Upper lobe of left lung (tissue), 6 donors: ENCODE data around the gene MYO3B. TPM values are rescaled to one million over a fixed set of nuclear protein-coding genes. Genes with fewer than 3 reads are reported as not detected.
A peak's percentile ranks its signal among the peaks of the same experiment; 100 is the strongest.

ENCODE experiments used
- ATAC-seq, 2 donors: fragments of 200-7000 bp; cut with Tn5 transposase; one replicate each; pipeline ENCODE4 v1.9.1; 2022; ENCODE audit warnings: mild to moderate bottlenecking in 2 of 2, moderate library complexity in 2 of 2; ENCODE audit not compliant: low FRiP score in 2 of 2
- DNase-seq, 2 donors: peaks; one replicate each; pipeline ENCODE4 v3.0.0-alpha.2; 2019 to 2020
- H3K27ac ChIP-seq, 4 donors: fragments of 200-600 bp; sonication (generic); one replicate each; pipeline ENCODE4 v1.5.1; 2016 to 2019
- H3K27me3 ChIP-seq, 4 donors: fragments of 200-600 bp; sonication (generic); one replicate each; pipeline ENCODE4 v1.5.1; 2017 to 2019
- H3K36me3 ChIP-seq, 4 donors: fragments of 200-600 bp; sonication (generic); one replicate each; pipeline ENCODE4 v1.5.1; 2016 to 2019
- H3K4me1 ChIP-seq, 4 donors: fragments of 200-600 bp; sonication (generic); one replicate each; pipeline ENCODE4 v1.5.1; 2018 to 2019
- H3K4me3 ChIP-seq, 4 donors: fragments of 200-600 bp; sonication (generic); one replicate each; pipeline ENCODE4 v1.5.1; 2017 to 2019; ENCODE audit warnings: mild to moderate bottlenecking in 2 of 4, moderate library complexity in 1 of 4
- H3K9me3 ChIP-seq, 4 donors: fragments of 200-600 bp; sonication (generic); one replicate each; pipeline ENCODE4 v1.5.1; 2018 to 2019
- EP300 ChIP-seq, 4 donors: sonication (generic); formaldehyde crosslinking; IDR thresholded peaks; one replicate each; pipeline ENCODE4 v1.5.1; 2017; ENCODE audit warnings: antibody characterized with exemption in 4 of 4, control low read depth in 2 of 4
- POLR2A ChIP-seq, 4 donors: fragments of 450-650 bp; IDR thresholded peaks; one replicate each; pipeline ENCODE4 v1.5.1; 2016 to 2017; ENCODE audit warnings: antibody characterized with exemption in 4 of 4, mild to moderate bottlenecking in 2 of 4
- POLR2AphosphoS5 ChIP-seq, 2 donors: sonication (generic); formaldehyde crosslinking; IDR thresholded peaks; one replicate each; pipeline ENCODE4 v1.5.1; 2017; ENCODE audit warnings: antibody characterized with exemption in 2 of 2
- WGBS, 2 donors: methylation state at CpG; one replicate each; pipeline ENCODE4 v1.1.5; 2017 to 2018; 5-methylcytosine and 5-hydroxymethylcytosine counted together
- total RNA-seq, 6 donors: library from RNA; depleted of rRNA in 4 of 6; stranded (reverse); fragments of >200 nt in 4 of 6; gene quantifications; one replicate each; pipeline versions ENCODE4 v1.1.0 to v1.2.1, GENCODE V29; 2016 to 2021
- TF ChIP-seq, protein P1 (sequence below), 6 experiments: fragments of 450-650 bp in 4 of 6; fragments of 200-600 bp in 2 of 6; sonication (generic) in 2 of 6; IDR thresholded peaks; one replicate each; pipeline ENCODE4 v1.5.1; 2016 to 2019; ENCODE audit warnings: antibody characterized with exemption in 6 of 6
- donor health status: DM: no; HTN: no; CAD: no; lungs with moderate emphysema.
- donor health status: DM: no; HTN: yes; CAD: no; lungs with severe emphysema.

The MYO3B gene
- total RNA-seq, 6 donors from 2014 or later, result 0.09 to 0.20 (median 0.13) TPM; not detected in 3

GRCh38 chr2:170582313-170582712 lies 404.4 kb downstream of the MYO3B start:
- H3K27me3 ChIP-seq, result no peaks in the 10 kb centered on the region
- no peak overlapping the region for H3K4me3 ChIP-seq
- H3K36me3 ChIP-seq, result no peaks in the 10 kb centered on the region
- H3K9me3 ChIP-seq, result no peaks in the 10 kb centered on the region
- no peaks in the 10 kb centered on the region for H3K4me1 ChIP-seq
- TF ChIP-seq POLR2AphosphoS5 (IDR thresholded peaks at IDR 0.05) (no peak), POLR2A (IDR thresholded peaks at IDR 0.05) (no peak), EP300 (IDR thresholded peaks at IDR 0.05) (no peak)
- TF ChIP-seq, protein P1, sequence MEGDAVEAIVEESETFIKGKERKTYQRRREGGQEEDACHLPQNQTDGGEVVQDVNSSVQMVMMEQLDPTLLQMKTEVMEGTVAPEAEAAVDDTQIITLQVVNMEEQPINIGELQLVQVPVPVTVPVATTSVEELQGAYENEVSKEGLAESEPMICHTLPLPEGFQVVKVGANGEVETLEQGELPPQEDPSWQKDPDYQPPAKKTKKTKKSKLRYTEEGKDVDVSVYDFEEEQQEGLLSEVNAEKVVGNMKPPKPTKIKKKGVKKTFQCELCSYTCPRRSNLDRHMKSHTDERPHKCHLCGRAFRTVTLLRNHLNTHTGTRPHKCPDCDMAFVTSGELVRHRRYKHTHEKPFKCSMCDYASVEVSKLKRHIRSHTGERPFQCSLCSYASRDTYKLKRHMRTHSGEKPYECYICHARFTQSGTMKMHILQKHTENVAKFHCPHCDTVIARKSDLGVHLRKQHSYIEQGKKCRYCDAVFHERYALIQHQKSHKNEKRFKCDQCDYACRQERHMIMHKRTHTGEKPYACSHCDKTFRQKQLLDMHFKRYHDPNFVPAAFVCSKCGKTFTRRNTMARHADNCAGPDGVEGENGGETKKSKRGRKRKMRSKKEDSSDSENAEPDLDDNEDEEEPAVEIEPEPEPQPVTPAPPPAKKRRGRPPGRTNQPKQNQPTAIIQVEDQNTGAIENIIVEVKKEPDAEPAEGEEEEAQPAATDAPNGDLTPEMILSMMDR (IDR thresholded peaks at IDR 0.05), result no peak
- DNase-seq, result no peak
- no peak overlapping the region for H3K27ac ChIP-seq
- WGBS, 2 donors, result 80 to 84% methylated on average over 3 of the region's 3 CpGs
- ATAC-seq, result no peak

DNA sequence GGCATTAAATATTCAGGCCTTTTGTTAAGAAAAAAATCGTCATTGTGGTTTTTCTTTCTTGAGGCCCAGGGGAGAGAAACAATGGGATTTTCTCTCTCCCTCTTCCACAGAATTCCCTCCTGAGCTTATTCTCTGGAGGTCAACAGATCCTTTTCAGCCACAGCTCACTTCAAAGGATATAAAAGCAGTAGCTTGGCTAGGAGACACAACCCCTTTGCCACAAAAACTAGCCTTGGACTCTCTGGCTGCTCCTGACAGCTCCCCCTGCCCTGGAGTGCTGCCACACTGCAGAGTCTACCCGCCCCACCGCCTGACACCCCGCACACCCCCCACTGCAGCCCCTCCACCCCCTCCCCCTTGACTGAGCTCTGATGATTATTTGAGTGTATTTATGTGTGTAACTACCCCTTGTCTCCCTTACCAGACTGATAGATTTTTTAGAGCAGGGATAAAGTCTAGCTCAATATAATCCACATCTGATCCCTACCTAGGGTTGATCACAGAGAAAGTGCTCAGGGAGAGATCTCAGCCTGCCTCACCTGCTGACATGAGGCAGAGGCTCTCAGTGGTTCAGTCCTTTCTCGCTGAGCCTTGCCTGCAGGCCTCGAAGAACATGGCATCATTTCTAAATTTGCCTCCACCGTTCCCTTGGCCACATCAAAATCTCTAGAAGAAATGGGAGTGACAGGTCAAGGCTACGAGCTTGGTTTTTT lies 405.0 kb downstream of the MYO3B start:
- ATAC-seq (no peak), DNase-seq (peak in 1 of 2 donors; percentile 23)
- H3K9me3 ChIP-seq, result no peaks in the 10 kb centered on the region
- no peaks in the 10 kb centered on the region for H3K4me1 ChIP-seq
- H3K4me3 ChIP-seq, result no peak overlapping the region
- H3K27ac ChIP-seq, result no peak overlapping the region
- TF ChIP-seq, protein P1 (IDR thresholded peaks at IDR 0.05), result no peak
- TF ChIP-seq POLR2AphosphoS5 (IDR thresholded peaks at IDR 0.05), result no peak
- no peak for TF ChIP-seq POLR2A (IDR thresholded peaks at IDR 0.05)
- TF ChIP-seq EP300 (IDR thresholded peaks at IDR 0.05), result no peak
- 72 to 91% methylated on average over 8 of the region's 8 CpGs for WGBS, 2 donors
- no peaks in the 10 kb centered on the region for H3K36me3 ChIP-seq
- H3K27me3 ChIP-seq, result no peaks in the 10 kb centered on the region

GRCh38 chr2:170585067-170585466 lies 407.1 kb downstream of the MYO3B start:
- Histone ChIP-seq H3K4me3 (no peak overlapping the region), H3K27me3 (no peaks in the 10 kb centered on the region), H3K27ac (no peak overlapping the region), H3K4me1 (no peaks in the 10 kb centered on the region), H3K36me3 (no peaks in the 10 kb centered on the region), H3K9me3 (no peaks in the 10 kb centered on the region)
- TF ChIP-seq POLR2A (IDR thresholded peaks at IDR 0.05), result no peak
- TF ChIP-seq POLR2AphosphoS5 (IDR thresholded peaks at IDR 0.05), result no peak
- no peak for TF ChIP-seq EP300 (IDR thresholded peaks at IDR 0.05)
- TF ChIP-seq, protein P1 (IDR thresholded peaks at IDR 0.05), result no peak
- no peak for DNase-seq
- no peak for ATAC-seq

- ATAC-seq (no peak), DNase-seq (no peak)
- H3K27me3 ChIP-seq, result no peaks in the 10 kb centered on the region
- H3K27ac ChIP-seq, result no peak overlapping the region
- WGBS, 2 donors, result 24 to 28% methylated on average over 2 of the region's 2 CpGs
- TF ChIP-seq EP300 (IDR thresholded peaks at IDR 0.05) (no peak), POLR2AphosphoS5 (IDR thresholded peaks at IDR 0.05) (no peak), POLR2A (IDR thresholded peaks at IDR 0.05) (no peak)
- TF ChIP-seq, protein P1 (IDR thresholded peaks at IDR 0.05), result no peak
- no peaks in the 10 kb centered on the region for H3K36me3 ChIP-seq
- H3K4me1 ChIP-seq, result no peaks in the 10 kb centered on the region
- no peak overlapping the region for H3K4me3 ChIP-seq
- no peaks in the 10 kb centered on the region for H3K9me3 ChIP-seq
These were observed 408.7 kb downstream of the MYO3B start for GRCh38 chr2:170586571-170587095.

DNA sequence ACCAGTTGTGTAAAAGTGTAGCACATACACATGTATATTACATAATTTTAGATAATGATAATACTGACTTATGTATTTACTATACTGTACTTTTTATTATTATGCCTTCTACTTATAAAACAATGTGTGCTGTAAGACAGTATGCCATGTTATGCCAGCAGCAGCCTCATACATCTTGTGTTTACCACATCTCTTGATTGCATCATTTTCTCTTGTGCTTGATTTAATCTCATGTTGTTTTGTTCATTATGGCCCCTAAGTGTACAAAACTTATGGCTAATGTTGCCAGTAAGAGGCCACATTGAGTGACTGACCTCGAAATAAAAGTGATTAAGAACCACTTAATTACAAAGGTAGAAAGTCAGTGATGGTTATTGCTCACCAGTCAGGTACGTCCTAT lies 409.2 kb downstream of the MYO3B start:
- DNase-seq (no peak), ATAC-seq (no peak)
- Histone ChIP-seq H3K36me3 (no peaks in the 10 kb centered on the region), H3K27me3 (no peaks in the 10 kb centered on the region), H3K27ac (no peak overlapping the region), H3K4me3 (no peak overlapping the region), H3K4me1 (no peaks in the 10 kb centered on the region), H3K9me3 (no peaks in the 10 kb centered on the region)
- WGBS, 2 donors, result 68 to 72% methylated on average over 2 of the region's 2 CpGs
- no peak for TF ChIP-seq POLR2A (IDR thresholded peaks at IDR 0.05)
- TF ChIP-seq POLR2AphosphoS5 (IDR thresholded peaks at IDR 0.05), result no peak
- TF ChIP-seq EP300 (IDR thresholded peaks at IDR 0.05), result no peak
- TF ChIP-seq, protein P1 (IDR thresholded peaks at IDR 0.05), result no peak
